ENCODE results near the gene STK38L.

DNA sequence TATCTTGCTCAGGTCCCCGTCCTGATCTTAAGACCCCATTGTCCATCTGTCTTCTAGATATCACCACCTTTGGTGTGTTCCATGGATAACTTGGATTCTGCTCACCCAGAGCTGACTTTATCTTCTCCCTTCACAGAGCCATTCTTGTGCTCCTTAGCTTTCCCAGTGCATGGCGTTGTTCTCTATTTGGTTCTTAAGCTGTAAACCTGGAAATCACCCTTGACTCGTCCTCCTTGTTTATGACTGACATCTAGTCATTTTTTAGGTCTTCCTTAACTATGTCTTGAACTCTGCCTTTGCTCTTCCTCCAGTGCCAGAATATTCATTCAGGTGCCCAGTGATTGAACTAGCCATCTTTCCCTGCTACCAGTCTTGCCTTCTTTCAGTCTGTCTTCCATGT lies 11.7 kb downstream of the STK38L start:
- TF ChIP-seq CTCF (IDR thresholded peaks at IDR 0.05; ENCODE audit: borderline replicate concordance, extremely low read depth, low read length, poor library complexity, severe bottlenecking) (no peak), EZH2 (IDR thresholded peaks at IDR 0.05; ENCODE audit: borderline replicate concordance, low read depth, low read length, severe bottlenecking) (no peak)
